Ovary (tissue), 3 donors: Measurements from ENCODE around the gene CACFD1.

Experiments
- CTCF ChIP-seq, 3 donors: fragments of 450-650 bp in 2 of 3; fragments of 200-600 bp in 1 of 3; IDR thresholded peaks; one replicate each; pipeline versions ENCODE4 v1.5.1 to v1.8.0; 2016 to 2022; ENCODE audit warnings: antibody characterized with exemption in 3 of 3, mild to moderate bottlenecking in 1 of 3
- EP300 ChIP-seq: sonication (generic); formaldehyde crosslinking; IDR thresholded peaks from one replicate; pipeline ENCODE4 v1.6.1; 2017; ENCODE audit warnings: antibody characterized with exemption
- POLR2A ChIP-seq: fragments of 450-650 bp; IDR thresholded peaks from one replicate; pipeline ENCODE4 v1.6.1; 2017; ENCODE audit warnings: antibody characterized with exemption, mild to moderate bottlenecking, moderate library complexity
- donor health status: DM: no; HTN: no; CAD: no.

GRCh38 chr9:133429214-133429613 is 30.6 kb upstream of the CACFD1 start:
- TF ChIP-seq CTCF (IDR thresholded peaks at IDR 0.05) (no peak), POLR2A (no peak), EP300 (no peak)
